Endodermal cell (in vitro differentiated cells): Measurements from ENCODE around the gene FABP2. TPM values are rescaled to one million over a fixed set of nuclear protein-coding genes. Genes with fewer than 3 reads are reported as not detected.
"Not testable (repeated sequence)": the region's sequence is repeated elsewhere in the genome, so short reads cannot be mapped to it uniquely, and the experiment has no call there.

Experiments
- DNase-seq: peaks from one replicate; pipeline ENCODE4 v3.0.0-alpha.2; 2017
- H3K27ac ChIP-seq: 2 replicates; pipeline ENCODE4 v1.5.1; 2013; ENCODE audit warnings: mild to moderate bottlenecking, low read depth, low read length, moderate library complexity
- H3K27me3 ChIP-seq: 2 replicates; pipeline ENCODE4 v1.6.1; 2013; ENCODE audit warnings: mild to moderate bottlenecking, low read length, moderate library complexity; ENCODE audit not compliant: insufficient read depth, control insufficient read depth, poor library complexity, severe bottlenecking
- H3K36me3 ChIP-seq: 2 replicates; pipeline ENCODE4 v1.7.0; 2013; ENCODE audit warnings: mild to moderate bottlenecking, low read length, moderate library complexity; ENCODE audit not compliant: control insufficient read depth, insufficient read depth
- H3K4me1 ChIP-seq: one replicate; pipeline ENCODE4 v1.7.0; 2013; ENCODE audit warnings: low read length; ENCODE audit not compliant: control insufficient read depth, insufficient read depth
- H3K4me3 ChIP-seq: 2 replicates; pipeline ENCODE4 v1.5.1; 2013; ENCODE audit warnings: mild to moderate bottlenecking, low read length, moderate library complexity
- H3K9ac ChIP-seq: 2 replicates; pipeline ENCODE4 v1.6.1; 2013; ENCODE audit warnings: mild to moderate bottlenecking, low read length, moderate library complexity; ENCODE audit not compliant: poor library complexity, severe bottlenecking; ENCODE audit errors: extremely low read depth
- H3K9me3 ChIP-seq: 2 replicates; pipeline ENCODE4 v1.6.1; 2013; ENCODE audit warnings: mild to moderate bottlenecking, low read length, moderate library complexity; ENCODE audit not compliant: control insufficient read depth
- H3K27ac Mint-ChIP-seq: 2 replicates; pipeline ENCODE4 v1.8.0; 2020; ENCODE audit warnings: mixed read lengths
- H3K27me3 Mint-ChIP-seq: 2 replicates; pipeline ENCODE4 v1.8.0; 2021; ENCODE audit warnings: mild to moderate bottlenecking, mixed read lengths; ENCODE audit not compliant: insufficient read depth
- H3K36me3 Mint-ChIP-seq: 2 replicates; pipeline ENCODE4 v1.8.0; 2020; ENCODE audit warnings: low read depth, mixed read lengths
- H3K4me1 Mint-ChIP-seq: 2 replicates; pipeline ENCODE4 v1.8.0; 2020; ENCODE audit warnings: mixed read lengths
- H3K4me3 Mint-ChIP-seq: 2 replicates; pipeline ENCODE4 v1.8.0; 2020; ENCODE audit warnings: mild to moderate bottlenecking, moderate library complexity, mixed read lengths
- H3K9me3 Mint-ChIP-seq: 2 replicates; pipeline ENCODE4 v1.8.0; 2020; ENCODE audit warnings: mild to moderate bottlenecking, mixed read lengths
- WGBS, 2 experiments: methylation state at CpG; one replicate each; pipeline versions ENCODE4 v1.1.5 to v1.1.7; 2013; ENCODE audit warnings: missing lambda C conversion rate in 2 of 2, mixed read lengths in 1 of 2; ENCODE audit not compliant: insufficient coverage in 1 of 2, insufficient read length in 1 of 2; 5-methylcytosine and 5-hydroxymethylcytosine counted together
- total RNA-seq, 2 donors: library from RNA; stranded (reverse); fragmentation: NEBNext Ultra II Directional in 1 of 2; extraction: Animal tissue kit (Norgen Biotek cat#: 25700) in 1 of 2; gene quantifications; 2 replicates in 1 of 2; 3 replicates in 1 of 2; pipeline ENCODE4 v1.2.1, GENCODE V29; 2021
- TF ChIP-seq, protein P1 (sequence below): fragments of 200-600 bp; sonication (generic); conservative IDR thresholded peaks from 2 replicates; pipeline ENCODE4 v1.5.0; 2021; ENCODE audit warnings: antibody characterized with exemption, mild to moderate bottlenecking

Gene FABP2
- total RNA-seq, 2 donors from 2014 or later: not detected

DNA sequence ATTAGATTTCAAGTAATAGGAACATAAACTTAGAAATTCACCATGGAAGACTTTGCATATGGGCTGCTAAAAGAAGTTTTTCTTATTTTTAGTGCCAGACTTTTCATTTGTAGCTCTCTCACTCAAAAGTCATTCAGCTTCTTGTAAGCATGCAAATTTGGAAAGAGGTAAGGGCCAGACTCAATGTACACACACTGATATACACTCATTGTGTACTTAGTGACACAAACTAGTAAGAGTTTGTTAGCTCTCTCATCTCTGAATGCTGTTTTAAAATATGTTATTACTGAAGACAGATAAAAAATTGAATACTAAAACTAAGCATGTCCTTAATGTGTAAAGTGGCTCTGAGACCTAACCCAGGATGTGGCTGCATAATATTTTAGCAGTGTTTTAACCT, 18.0 kb upstream of the FABP2 start:
- not testable (repeated sequence) for H3K4me3 Mint-ChIP-seq, H3K27me3 ChIP-seq, H3K27me3 Mint-ChIP-seq, H3K9ac ChIP-seq, H3K4me1 Mint-ChIP-seq, H3K36me3 Mint-ChIP-seq, H3K4me1 ChIP-seq, DNase-seq, H3K27ac Mint-ChIP-seq, H3K27ac ChIP-seq, H3K4me3 ChIP-seq, H3K36me3 ChIP-seq, H3K9me3 ChIP-seq, H3K9me3 Mint-ChIP-seq

DNA sequence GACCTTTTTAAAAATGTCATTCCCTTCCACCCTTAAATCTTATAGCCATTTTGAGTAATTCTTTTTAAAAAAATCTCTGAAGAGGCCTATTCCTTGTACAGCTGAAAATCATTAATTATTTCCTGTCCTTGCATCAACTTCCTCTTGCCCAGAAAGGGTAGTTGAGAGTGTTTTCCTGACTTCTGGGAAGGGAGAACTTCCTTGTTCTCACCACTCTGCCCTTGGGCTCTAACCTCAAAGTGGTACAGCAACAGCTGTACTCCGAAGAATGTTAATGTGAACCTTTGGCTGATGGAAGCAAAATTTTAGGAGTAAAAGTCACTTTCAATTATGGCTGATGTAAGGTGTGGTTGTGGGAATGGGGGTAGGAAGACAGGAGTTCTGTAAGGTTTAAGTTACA, 15.1 kb upstream of the FABP2 start:
- Histone ChIP-seq H3K4me1 (no peaks in the 10 kb centered on the region), H3K27ac (no peak overlapping the region), H3K4me3 (no peak overlapping the region), H3K9me3 (no peaks in the 10 kb centered on the region), H3K9ac (no peak overlapping the region), H3K27me3 (no peaks in the 10 kb centered on the region), H3K36me3 (no peaks in the 10 kb centered on the region)
- Mint-ChIP-seq H3K4me3 (no peak overlapping the region), H3K27me3 (no peaks in the 10 kb centered on the region), H3K9me3 (no peaks in the 10 kb centered on the region), H3K27ac (no peak overlapping the region), H3K36me3 (no peaks in the 10 kb centered on the region), H3K4me1 (peaks cover 2% of the 10 kb centered on the region)
- TF ChIP-seq, protein P1, sequence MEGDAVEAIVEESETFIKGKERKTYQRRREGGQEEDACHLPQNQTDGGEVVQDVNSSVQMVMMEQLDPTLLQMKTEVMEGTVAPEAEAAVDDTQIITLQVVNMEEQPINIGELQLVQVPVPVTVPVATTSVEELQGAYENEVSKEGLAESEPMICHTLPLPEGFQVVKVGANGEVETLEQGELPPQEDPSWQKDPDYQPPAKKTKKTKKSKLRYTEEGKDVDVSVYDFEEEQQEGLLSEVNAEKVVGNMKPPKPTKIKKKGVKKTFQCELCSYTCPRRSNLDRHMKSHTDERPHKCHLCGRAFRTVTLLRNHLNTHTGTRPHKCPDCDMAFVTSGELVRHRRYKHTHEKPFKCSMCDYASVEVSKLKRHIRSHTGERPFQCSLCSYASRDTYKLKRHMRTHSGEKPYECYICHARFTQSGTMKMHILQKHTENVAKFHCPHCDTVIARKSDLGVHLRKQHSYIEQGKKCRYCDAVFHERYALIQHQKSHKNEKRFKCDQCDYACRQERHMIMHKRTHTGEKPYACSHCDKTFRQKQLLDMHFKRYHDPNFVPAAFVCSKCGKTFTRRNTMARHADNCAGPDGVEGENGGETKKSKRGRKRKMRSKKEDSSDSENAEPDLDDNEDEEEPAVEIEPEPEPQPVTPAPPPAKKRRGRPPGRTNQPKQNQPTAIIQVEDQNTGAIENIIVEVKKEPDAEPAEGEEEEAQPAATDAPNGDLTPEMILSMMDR: no peak
- WGBS, 2 experiments: 80 to 97% methylated on average over 1 of the region's 1 CpG
- DNase-seq: no peak

DNA sequence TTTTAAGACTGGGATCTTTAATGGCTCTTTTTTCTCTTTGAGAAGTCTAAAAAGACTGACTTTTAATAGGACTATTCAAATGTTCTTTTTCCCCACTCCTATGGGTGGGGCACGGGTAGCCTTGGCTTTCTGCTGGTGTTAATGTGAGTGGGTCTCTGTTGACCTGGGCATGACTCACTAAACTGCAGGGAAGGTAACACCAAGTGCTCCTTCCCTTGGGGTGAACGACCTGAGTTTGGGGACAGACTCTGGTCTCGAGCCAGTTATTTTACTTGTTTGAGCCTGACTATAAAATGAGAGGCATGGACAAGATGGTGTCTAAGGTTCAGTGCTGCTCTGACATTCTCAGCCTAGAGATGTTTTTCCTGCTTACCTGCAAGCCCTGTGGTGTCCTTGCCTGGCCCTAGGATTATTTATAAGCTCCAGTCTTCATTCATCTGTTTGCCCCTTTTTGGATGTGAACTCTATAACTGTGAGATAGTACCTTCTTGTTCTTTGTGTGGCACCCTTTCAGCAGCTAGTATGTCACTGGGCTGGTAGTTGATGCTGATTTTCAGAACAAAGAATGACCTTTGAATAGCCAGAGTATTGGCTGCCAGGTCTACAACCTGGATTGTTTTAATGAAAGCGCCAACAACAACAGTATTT, 14.5 kb upstream of the FABP2 start:
- not testable (repeated sequence) for H3K27me3 ChIP-seq, H3K9ac ChIP-seq, DNase-seq, H3K4me1 ChIP-seq, H3K36me3 ChIP-seq, H3K36me3 Mint-ChIP-seq, H3K27ac Mint-ChIP-seq, H3K4me3 Mint-ChIP-seq, H3K4me3 ChIP-seq, H3K4me1 Mint-ChIP-seq, H3K9me3 Mint-ChIP-seq, H3K27me3 Mint-ChIP-seq, H3K9me3 ChIP-seq, H3K27ac ChIP-seq
- 87 to 100% methylated on average over 1 to 3 of the region's 4 CpGs for WGBS, 2 experiments

DNA sequence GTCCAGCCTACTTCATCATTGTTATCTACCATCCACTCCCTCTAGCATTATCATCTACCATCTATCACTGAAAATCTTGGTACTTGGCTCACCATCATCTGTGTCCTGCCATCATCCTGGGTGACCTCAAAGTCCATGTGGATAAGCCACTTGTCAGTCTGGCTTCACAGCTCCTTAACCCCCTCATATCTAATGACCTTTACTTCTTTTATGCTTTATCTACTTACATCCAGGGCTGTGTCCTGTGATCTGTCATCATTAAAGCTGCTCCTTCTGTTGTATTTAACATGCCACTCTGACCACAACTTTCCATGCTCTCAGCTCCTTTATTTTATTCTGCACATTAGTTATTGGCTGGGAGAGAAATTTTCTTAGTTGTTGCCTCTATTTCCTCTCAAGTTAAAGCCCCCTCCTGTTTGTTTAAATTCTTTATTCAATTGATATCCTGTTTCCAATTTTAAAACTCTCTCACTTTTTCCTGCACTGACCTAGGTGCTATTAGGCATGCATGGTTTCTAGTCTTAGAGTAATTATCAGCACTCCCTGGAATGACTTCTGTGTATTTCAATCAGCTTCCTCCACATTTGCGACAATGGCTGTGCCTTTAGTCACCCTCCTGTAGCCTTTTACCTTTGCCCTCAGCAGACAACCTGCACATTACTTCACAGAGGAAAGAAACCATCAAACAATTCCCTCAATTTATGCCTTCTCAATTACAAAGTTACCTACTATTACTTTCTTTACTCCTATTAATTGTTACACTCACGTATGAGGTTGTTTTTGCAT, 8.1 kb upstream of the FABP2 start:
- TF ChIP-seq, protein P1: no peak
- Mint-ChIP-seq H3K9me3 (no peaks in the 10 kb centered on the region), H3K4me3 (no peak overlapping the region), H3K27ac (no peak overlapping the region), H3K36me3 (no peaks in the 10 kb centered on the region), H3K27me3 (no peaks in the 10 kb centered on the region), H3K4me1 (no peaks in the 10 kb centered on the region)
- H3K27me3 ChIP-seq: peaks cover 10% of the 10 kb centered on the region
- WGBS, 2 experiments: 86 to 93% methylated on average over 1 to 2 of the region's 2 CpGs
- H3K4me3 ChIP-seq: no peak overlapping the region
- no peak for DNase-seq
- H3K27ac ChIP-seq: no peak overlapping the region
- no peaks in the 10 kb centered on the region for H3K9me3 ChIP-seq
- H3K9ac ChIP-seq: no peak overlapping the region
- no peaks in the 10 kb centered on the region for H3K4me1 ChIP-seq
- no peaks in the 10 kb centered on the region for H3K36me3 ChIP-seq
